Right lung (tissue), 5 donors: Measurements from ENCODE around the gene FGF11. TPM values are rescaled to one million over a fixed set of nuclear protein-coding genes. Genes with fewer than 3 reads are reported as not detected.
"Not testable (repeated sequence)": the region's sequence is repeated elsewhere in the genome, so short reads cannot be mapped to it uniquely, and the experiment has no call there.

Experiments used
- DNase-seq, 2 donors: peaks; one replicate each; pipeline ENCODE4 v3.0.0-alpha.2; 2013
- polyA plus RNA-seq, 5 donors: library from polyadenylated mRNA; unstranded; fragments of 120-200 nt; gene quantifications; one replicate each; pipeline versions ENCODE4 v1.2.1 to v1.2.3, GENCODE V29; 2013; ENCODE audit warnings: inconsistent platforms in 1 of 5, low replicate concordance in 1 of 5; ENCODE audit not compliant: insufficient read length in 5 of 5, insufficient read depth in 1 of 5

The FGF11 gene
- polyA plus RNA-seq, 5 donors = 1.4 to 2.5 (median 1.9) TPM

DNA sequence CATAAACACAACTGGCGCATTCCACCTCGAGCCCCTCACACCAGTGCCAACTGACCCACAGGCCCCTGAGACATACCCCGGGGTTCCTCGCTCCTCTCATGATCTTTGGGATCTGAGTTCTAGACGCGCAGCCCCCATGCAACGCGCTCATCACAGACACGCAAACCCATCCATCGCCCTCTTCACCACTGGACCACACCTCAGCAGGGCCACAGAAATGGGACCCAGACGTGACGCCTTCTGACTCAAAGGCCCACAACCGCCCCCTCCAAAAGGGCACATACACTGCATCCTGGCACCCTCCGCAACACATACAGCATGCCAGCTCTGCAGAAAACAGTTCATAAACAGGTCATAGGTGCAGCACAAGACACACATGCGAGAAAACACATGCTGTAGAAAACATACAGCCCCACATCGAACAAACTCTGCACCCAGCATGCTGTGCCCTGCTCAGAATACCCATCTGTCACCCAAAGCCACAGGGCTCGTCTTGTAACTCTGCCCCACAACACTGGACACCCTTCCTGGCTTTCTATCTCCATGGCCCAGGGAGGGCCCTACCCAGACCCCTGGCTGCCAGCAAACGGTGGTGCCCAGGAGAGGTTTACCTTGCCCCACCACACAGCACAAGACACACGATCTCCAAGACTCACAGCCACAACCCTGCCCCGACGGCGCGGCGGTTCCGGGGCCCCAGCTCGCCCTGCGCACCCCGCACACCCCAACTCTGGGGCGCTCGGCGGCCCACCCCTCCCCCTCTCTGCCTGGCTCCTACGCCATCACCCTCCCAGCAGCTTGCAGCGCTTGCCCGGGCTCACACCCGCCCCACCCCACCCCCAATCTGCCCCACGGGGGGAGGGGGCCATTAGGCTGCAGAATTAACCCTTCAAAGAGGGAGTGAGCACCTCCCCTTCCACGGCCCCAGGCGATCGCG is 39.2 kb downstream of the FGF11 start:
- peak; percentile 58 to 69 for DNase-seq

DNA sequence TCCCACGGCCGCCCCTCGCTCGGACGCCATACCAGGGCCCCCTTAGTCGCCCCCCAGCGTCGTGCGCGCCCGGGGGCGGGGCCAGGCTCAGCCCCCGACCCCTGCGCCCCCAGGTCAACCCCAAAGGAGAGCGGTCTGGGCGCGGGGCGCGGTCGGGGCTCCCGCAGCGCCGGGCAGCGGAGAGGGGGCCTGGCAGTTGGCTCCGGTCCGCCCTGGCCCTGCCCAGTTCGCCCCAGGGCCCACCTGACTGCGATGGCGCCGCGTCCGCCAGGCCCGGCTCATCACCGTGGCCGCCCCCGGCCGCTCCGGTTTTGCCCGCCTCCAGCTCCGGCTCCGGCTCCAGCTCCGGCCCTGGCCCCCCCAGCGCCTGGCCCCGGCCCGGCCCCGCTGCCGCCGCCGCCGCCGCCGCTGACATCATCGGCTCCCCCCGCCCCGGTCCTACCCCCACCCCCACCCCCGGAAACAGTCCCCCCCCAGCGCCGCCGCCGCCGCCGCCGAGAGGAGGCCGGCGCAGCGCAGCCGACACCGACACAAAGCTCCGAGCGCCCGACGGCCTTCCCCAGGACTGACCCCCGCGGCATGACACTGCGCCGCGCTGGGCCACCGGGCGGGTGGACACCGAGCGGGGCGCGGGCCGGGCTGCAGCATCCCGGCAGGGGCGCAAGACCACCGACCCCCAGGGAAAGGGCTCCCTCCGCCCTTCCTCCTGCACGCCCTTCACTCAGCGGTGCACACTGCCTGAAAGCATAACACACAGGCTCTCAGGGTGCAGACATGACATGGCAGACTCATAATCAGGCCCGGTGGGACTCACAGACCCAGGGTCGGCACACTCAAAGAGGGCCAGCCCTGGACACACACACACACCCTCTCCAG is 40.1 kb downstream of the FGF11 start, which contains the start of gene ZBTB4:
Gene ZBTB4 (minus strand): TSS at position 419 of the 876 bp plus-strand sequence. CDS start 12,830 bp downstream, outside the sequence.
- DNase-seq = peak in 1 of 2 donors; percentile 55

DNA sequence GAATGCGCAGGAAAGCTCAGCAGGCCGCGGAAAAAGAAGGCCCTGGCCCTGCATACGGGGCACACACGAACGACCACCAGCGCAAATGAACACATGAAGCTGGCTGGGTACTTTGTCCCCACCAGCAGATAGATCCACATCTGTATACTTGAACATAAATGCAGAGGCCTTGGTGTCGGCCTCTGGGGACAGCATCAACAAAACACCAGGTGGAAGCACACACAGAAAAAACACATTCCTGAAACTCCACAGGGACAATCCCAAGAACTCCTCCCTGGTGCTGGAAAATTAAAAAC is 40.7 kb downstream of the FGF11 start:
- DNase-seq = no peak

DNA sequence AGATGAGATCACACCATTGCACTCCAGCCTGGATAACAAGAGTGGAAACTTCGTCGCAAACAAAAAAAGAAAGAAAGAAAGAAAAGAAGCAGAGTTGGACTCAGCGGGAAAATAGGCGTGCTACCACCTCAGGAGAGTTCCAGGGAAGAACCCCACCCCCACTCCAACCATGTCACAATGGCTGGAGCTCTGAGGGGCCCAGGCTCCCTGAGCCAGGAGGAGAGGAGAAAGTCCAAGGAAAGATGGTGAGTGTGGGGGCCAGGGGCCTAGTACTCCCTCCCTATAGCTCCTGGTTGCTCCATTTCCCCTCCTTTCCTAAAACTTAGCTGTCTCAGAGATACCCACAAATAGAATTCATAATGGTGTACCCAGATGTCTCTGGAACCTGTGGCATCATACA is 42.0 kb downstream of the FGF11 start, which contains the start of gene SLC35G6:
Gene SLC35G6 (plus strand): TSS at position 172 of the 400 bp plus-strand sequence. CDS start 71 bp downstream, at position 243.
- DNase-seq = not testable (repeated sequence)

DNA sequence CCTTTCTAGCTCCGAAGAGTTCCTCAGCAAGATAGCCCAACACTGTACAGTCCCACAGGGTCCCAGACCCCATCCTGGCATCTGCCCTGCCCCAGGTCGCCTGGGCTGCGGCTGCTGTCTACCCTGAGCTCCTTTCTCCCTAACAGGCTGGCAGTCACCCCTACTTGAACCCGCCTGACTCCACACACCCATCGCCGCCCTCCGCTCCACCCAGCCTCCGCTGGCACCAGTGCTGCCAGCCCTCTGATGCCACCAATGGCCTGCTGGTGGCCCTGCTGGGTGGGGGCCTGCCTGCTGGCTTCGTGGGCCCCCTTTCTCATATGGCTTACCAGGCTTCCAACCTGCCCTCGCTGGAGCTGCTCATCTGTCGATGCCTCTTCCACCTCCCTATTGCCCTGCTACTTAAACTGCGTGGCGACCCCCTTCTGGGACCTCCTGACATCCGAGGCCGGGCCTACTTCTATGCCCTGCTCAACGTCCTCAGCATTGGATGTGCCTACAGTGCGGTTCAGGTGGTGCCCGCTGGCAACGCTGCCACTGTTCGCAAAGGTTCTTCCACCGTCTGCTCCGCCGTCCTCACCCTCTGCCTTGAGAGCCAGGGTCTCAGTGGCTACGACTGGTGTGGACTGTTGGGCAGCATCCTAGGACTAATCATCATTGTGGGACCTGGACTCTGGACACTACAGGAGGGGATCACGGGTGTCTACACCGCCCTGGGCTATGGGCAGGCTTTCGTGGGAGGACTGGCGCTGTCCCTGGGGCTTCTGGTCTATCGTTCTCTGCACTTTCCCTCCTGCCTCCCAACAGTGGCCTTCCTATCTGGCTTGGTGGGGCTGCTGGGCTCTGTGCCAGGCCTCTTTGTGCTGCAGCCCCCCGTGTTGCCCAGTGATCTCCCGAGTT is 42.8 kb downstream of the FGF11 start:
- DNase-seq = not testable (repeated sequence)

DNA sequence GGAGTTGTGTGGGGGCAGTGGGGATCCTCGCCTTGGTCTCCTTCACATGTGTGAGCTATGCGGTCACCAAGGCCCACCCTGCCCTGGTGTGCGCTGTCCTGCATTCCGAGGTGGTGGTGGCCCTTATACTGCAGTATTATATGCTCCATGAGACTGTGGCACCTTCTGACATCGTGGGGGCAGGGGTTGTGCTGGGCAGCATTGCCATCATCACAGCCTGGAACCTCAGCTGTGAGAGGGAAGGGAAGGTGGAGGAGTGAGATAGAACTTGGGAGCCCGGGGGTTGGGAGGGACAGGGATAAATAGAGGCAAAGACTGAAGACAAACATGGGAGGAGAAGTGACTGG is 43.4 kb downstream of the FGF11 start:
- DNase-seq = not testable (repeated sequence)

DNA sequence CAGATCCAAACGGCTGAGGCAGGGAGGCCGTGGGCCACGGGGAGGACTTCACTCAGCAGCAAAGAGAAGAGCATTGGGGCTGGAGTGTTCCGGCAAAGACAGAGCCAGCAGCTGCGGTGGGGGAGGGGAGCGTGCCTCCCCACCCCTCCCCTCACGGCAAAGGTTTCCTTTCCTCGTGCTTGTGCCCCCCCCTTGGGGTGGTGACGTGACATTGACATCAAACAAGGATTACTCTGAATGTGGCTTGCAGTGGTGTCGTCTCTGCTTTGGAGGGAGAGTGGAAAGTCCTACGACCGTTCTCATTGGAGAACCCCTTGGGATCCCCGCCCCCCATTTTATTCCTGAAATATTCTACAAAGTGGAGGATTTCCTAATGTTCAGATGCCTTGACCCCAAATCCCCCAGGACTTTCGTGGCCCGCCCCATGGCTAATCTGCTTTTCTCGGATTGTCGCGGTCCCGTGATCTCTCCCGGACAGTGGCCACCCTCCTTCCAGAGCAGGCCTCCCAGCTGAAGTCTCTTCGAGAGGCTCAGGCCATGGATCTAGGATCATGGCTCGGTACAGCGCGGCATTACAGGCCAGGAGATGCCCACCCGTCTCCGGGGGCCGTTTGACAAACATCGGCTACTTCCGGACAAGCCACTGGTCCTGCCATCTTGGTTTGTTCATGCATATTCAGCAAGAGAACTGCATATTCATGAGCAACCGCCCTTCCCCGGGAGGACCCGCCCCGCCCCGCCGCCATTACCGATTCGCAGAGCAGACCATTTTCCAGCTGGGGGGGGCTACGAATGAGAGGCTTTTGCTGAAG is 44.1 kb downstream of the FGF11 start:
- peak; percentile 89 to 92 for DNase-seq

DNA sequence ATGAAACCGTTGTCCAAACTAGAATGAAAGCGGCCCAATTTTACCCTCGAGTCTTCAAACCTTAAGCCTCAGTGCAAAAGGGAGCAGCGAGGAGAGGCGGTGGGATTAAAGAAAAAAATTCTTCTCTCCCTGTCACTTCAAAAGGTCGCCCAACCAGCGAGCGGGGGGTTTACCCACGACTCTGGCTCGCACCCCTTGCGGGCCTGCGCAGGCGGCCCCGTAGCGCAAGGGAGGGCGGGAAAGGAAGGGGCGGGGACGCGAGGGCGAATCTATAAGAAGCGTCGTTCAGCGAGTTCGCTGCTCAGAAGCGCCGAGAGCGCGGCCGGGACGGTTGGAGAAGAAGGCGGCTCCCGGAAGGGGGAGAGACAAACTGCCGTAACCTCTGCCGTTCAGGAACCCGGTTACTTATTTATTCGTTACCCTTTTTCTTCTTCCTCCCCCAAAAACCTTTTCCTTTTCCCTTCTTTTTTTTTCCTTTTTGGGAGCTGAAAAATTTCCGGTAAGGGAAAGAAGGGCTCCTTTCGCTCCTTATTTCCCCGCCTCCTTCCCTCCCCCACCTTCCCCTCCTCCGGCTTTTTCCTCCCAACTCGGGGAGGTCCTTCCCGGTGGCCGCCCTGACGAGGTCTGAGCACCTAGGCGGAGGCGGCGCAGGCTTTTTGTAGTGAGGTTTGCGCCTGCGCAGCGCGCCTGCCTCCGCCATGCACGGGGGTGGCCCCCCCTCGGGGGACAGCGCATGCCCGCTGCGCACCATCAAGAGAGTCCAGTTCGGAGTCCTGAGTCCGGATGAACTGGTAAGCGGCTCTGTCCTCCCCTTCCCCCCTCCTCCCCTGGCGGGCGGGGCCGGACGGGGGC is 45.0 kb downstream of the FGF11 start, which contains the start of gene POLR2A:
Gene POLR2A (plus strand): TSS at position 300 of the 852 bp plus-strand sequence.
- DNase-seq = peak; percentile 99 to 100

DNA sequence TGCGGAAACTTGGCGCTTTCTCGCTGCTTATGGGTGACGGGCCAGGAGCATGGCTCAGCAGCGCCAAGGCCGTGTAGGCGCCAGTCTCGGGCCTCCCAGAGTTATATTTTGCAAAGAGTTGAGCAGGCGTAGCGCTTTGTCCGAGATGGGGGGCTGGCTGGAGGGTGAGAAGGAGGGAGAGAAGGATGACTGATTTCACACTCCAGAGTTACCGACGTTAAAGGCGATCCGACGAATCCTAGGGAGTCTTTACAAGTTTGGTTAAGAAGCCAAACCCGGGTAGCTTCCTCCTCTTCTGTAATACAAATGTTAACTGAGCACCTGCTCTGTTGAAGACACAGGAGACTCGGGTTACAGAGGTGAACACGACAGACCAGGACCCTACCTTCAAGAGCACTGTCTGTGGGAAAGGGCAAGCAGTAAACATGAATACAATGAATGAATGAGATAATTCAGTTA is 45.6 kb downstream of the FGF11 start:
- DNase-seq = no peak

DNA sequence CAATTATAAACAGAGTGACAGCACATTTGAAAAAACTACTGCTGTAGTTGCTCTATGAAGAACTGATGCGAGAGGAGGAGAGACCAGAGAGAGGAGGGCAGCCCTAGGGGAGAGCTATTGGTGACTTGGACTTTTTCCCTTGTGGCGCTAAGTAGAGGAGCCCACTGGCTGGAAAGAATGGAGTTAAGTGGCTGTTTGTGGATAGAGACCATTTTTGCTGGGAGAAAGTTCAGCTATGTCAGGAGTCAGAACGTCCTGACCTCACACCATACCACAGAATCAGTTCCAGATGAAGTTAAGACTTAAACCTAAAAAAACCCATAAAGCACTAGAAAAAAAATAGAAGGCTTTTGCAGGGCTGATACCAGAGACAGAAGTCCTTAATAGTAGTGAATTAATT is 46.9 kb downstream of the FGF11 start:
- DNase-seq = no peak

DNA sequence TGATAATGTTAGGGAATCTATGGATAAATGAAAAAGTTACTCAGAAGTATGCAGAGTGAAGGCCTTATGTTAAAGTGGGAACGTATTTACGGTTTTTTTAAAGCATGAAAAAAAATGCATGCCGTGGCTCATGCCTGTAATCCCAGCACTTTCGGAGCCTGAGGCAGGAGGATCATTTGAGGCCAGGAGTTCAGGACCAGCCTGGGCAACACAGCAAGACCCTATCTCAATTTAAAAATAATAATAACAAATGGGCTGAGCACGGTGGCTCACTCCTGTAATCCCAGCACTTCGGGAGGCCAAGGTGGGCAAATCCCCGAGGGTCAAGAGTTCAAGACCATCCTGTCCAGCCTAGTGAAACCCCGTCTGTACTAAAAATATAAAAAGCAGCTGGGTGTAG is 50.8 kb downstream of the FGF11 start:
- DNase-seq = no peak

DNA sequence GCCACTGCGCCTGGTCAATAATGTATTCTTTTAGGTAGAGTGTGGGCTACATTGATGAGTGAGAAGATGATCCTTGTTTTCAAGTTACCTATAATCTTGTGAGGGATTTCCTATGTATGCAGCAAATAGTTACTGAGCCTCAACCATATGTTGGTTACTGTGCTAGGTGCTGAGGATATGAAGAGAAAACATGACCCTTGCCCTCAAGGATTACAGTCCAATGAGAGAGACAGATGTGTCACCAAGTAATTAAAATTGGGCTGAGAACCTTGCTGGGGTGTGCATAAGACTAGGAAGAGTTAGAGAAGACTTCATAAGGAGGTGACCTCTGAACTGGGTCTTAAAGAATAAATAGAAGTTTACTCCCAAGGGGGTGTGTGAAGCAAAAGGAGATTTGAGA is 52.3 kb downstream of the FGF11 start:
- DNase-seq = no peak

DNA sequence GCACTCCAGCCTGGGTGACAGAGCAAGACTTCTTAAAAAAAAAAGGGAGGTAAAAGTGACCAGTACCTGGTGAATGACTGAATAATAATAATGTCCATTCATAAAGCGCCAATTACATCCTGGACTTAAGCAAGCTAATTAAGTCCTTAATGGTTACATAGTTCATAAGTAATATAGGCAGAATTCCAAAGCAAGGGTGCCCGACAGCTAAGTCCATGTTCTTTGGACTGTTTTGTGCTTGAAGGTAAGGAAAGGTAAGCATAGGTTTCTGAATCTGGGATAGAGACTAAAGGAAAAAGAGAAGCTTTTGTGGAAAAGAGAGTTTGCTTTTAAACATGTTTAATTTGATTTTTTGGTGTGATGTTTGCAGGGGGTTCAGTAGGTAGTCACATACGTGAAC is 54.6 kb downstream of the FGF11 start:
- no peak for DNase-seq

Other genes with a start within 250 kb of the FGF11 start
- 10 to 100 TPM; 33.6 to 62.3 (median 45.4) TPM for gene DLG4, start 219.7 kb upstream of the FGF11 start, polyA plus RNA-seq
- 100 to 1,000 TPM; 289 to 380 (median 360) TPM for gene ACADVL, start 219.6 kb upstream of the FGF11 start, polyA plus RNA-seq
- 10 to 100 TPM; 42.5 to 62.9 (median 56.0) TPM for gene DVL2, start 205.0 kb upstream of the FGF11 start, polyA plus RNA-seq
- gene PHF23, start 200.1 kb upstream of the FGF11 start, polyA plus RNA-seq = 10 to 100 TPM; 32.7 to 58.8 (median 46.7) TPM
- 100 to 1,000 TPM; 375 to 529 (median 415) TPM for gene GABARAP, start 197.1 kb upstream of the FGF11 start, polyA plus RNA-seq
- gene CTDNEP1, start 187.8 kb upstream of the FGF11 start, polyA plus RNA-seq = 100 to 1,000 TPM; 128 to 156 (median 146) TPM
- 10 to 100 TPM; 36.6 to 49.7 (median 40.6) TPM for gene ELP5, start 187.3 kb upstream of the FGF11 start, polyA plus RNA-seq
- 10 to 100 TPM; 22.3 to 35.1 (median 33.6) TPM for gene CLDN7, start 177.0 kb upstream of the FGF11 start, polyA plus RNA-seq
- 1 to 10 TPM in 4 of 5 donors, under 1 TPM in 1; 0.80 to 2.7 (median 1.2) TPM for gene SLC2A4, start 157.8 kb upstream of the FGF11 start, polyA plus RNA-seq
- gene YBX2, start 144.9 kb upstream of the FGF11 start, polyA plus RNA-seq = 1 to 10 TPM; 1.2 to 2.4 (median 1.4) TPM
- 100 to 1,000 TPM; 224 to 373 (median 229) TPM for gene EIF5A, start 131.9 kb upstream of the FGF11 start, polyA plus RNA-seq
- gene GPS2, start 124.2 kb upstream of the FGF11 start, polyA plus RNA-seq = 10 to 100 TPM; 65.7 to 91.2 (median 81.3) TPM
- gene NEURL4, start 110.2 kb upstream of the FGF11 start, polyA plus RNA-seq = 10 to 100 TPM; 19.7 to 31.2 (median 28.1) TPM
- 1 to 10 TPM; 5.5 to 9.9 (median 7.5) TPM for gene ACAP1, start 103.0 kb upstream of the FGF11 start, polyA plus RNA-seq
- gene KCTD11, start 87.3 kb upstream of the FGF11 start, polyA plus RNA-seq = 10 to 100 TPM in 3 of 5 donors, 1 to 10 TPM in 2; 9.6 to 13.9 (median 10.3) TPM
- gene TMEM95, start 84.4 kb upstream of the FGF11 start, polyA plus RNA-seq = not detected
- 1 to 10 TPM; 5.1 to 6.8 (median 6.7) TPM for gene TNK1, start 58.4 kb upstream of the FGF11 start, polyA plus RNA-seq
- gene PLSCR3, start 45.0 kb upstream of the FGF11 start, polyA plus RNA-seq = 10 to 100 TPM; 39.3 to 74.6 (median 57.6) TPM
- gene TMEM256, start 35.4 kb upstream of the FGF11 start, polyA plus RNA-seq = 10 to 100 TPM; 67.5 to 86.1 (median 74.5) TPM
- 10 to 100 TPM; 22.6 to 36.3 (median 31.7) TPM for gene NLGN2, start 31.7 kb upstream of the FGF11 start, polyA plus RNA-seq
- not detected for gene SPEM1, start 19.2 kb upstream of the FGF11 start, polyA plus RNA-seq
- not detected for gene SPEM2, start 13.9 kb upstream of the FGF11 start, polyA plus RNA-seq
- not detected for gene SPEM3, start 10.7 kb upstream of the FGF11 start, polyA plus RNA-seq
- gene TMEM102, start 4.1 kb upstream of the FGF11 start, polyA plus RNA-seq = 1 to 10 TPM; 2.1 to 3.2 (median 2.4) TPM
- gene CHRNB1, start 5.5 kb downstream of the FGF11 start, polyA plus RNA-seq = 10 to 100 TPM in 3 of 5 donors, 1 to 10 TPM in 2; 9.0 to 14.8 (median 10.5) TPM
- gene ZBTB4, start 40.1 kb downstream of the FGF11 start, polyA plus RNA-seq = 10 to 100 TPM; 36.6 to 52.9 (median 43.8) TPM
- under 1 TPM; 0.15 to 0.40 (median 0.35) TPM for gene SLC35G6, start 41.9 kb downstream of the FGF11 start, polyA plus RNA-seq
- 100 to 1,000 TPM in 1 of 5 donors, 10 to 100 TPM in 4; 79.6 to 127 (median 89.6) TPM for gene POLR2A, start 44.9 kb downstream of the FGF11 start, polyA plus RNA-seq
- 10 to 100 TPM; 20.1 to 40.5 (median 31.3) TPM for gene TNFSF12, start 109.5 kb downstream of the FGF11 start, polyA plus RNA-seq
- gene TNFSF13, start 119.2 kb downstream of the FGF11 start, polyA plus RNA-seq = 10 to 100 TPM; 16.2 to 23.2 (median 17.2) TPM
- 10 to 100 TPM; 61.1 to 72.4 (median 70.5) TPM for gene SENP3, start 122.4 kb downstream of the FGF11 start, polyA plus RNA-seq
- gene CD68, start 140.1 kb downstream of the FGF11 start, polyA plus RNA-seq = 10 to 100 TPM; 30.7 to 40.7 (median 32.3) TPM
- 10 to 100 TPM; 83.2 to 98.1 (median 93.5) TPM for gene MPDU1, start 144.3 kb downstream of the FGF11 start, polyA plus RNA-seq
- 1 to 10 TPM; 1.4 to 2.5 (median 1.8) TPM for gene SOX15, start 150.6 kb downstream of the FGF11 start, polyA plus RNA-seq
- gene FXR2, start 175.4 kb downstream of the FGF11 start, polyA plus RNA-seq = 10 to 100 TPM; 33.0 to 43.8 (median 38.6) TPM
- gene SAT2, start 188.3 kb downstream of the FGF11 start, polyA plus RNA-seq = 10 to 100 TPM; 70.6 to 93.8 (median 86.2) TPM
- 1 to 10 TPM; 1.1 to 2.0 (median 1.2) TPM for gene SHBG, start 190.6 kb downstream of the FGF11 start, polyA plus RNA-seq
- 10 to 100 TPM; 20.5 to 31.5 (median 25.5) TPM for gene ATP1B2, start 211.4 kb downstream of the FGF11 start, polyA plus RNA-seq
- 10 to 100 TPM; 68.9 to 88.2 (median 78.4) TPM for gene TP53, start 248.0 kb downstream of the FGF11 start, polyA plus RNA-seq
- 10 to 100 TPM; 10.3 to 17.5 (median 13.3) TPM for gene WRAP53, start 249.0 kb downstream of the FGF11 start, polyA plus RNA-seq